HG03565 (cell line): ENCODE measurements around the gene IRF3.
A peak's percentile ranks its signal among the peaks of the same experiment; 100 is the strongest.
"Not testable (repeated sequence)": the region's sequence is repeated elsewhere in the genome, so short reads cannot be mapped to it uniquely, and the experiment has no call there.

ENCODE experiments used
- ATAC-seq: cut with Tn5 transposase; IDR thresholded peaks from one replicate; pipeline ENCODE4 v1.9.1; 2021; ENCODE audit warnings: mild to moderate bottlenecking, moderate library complexity; ENCODE audit not compliant: unreplicated experiment

Gene IRF3

GRCh38 chr19:49651029-49651819 is 14.4 kb downstream of the IRF3 start:
- ATAC-seq, result no peak

GRCh38 chr19:49646586-49646985 is 19.1 kb downstream of the IRF3 start:
- ATAC-seq, result no peak

- no peak for ATAC-seq
These were observed 19.7 kb downstream of the IRF3 start for GRCh38 chr19:49645995-49646394.

- ATAC-seq, result no peak
These were observed 20.1 kb downstream of the IRF3 start for GRCh38 chr19:49645592-49645991.

GRCh38 chr19:49643466-49643865 is 22.2 kb downstream of the IRF3 start:
- no peak for ATAC-seq

- ATAC-seq, result no peak
These were observed 23.1 kb downstream of the IRF3 start for GRCh38 chr19:49642492-49643035.

GRCh38 chr19:49641688-49642491 is 23.8 kb downstream of the IRF3 start, which contains the start of gene SCAF1:
TSS of gene SCAF1 (plus strand) at chr19:49642209. CDS start at chr19:49645027, 2,818 bp downstream.
- ATAC-seq, result peak; percentile 59

- ATAC-seq, result peak; percentile 60
These were observed 25.4 kb downstream of the IRF3 start, which contains the start of gene RRAS for GRCh38 chr19:49640113-49640898. TSS of gene RRAS (minus strand) at chr19:49640143. CDS start at chr19:49640098, 45 bp downstream.

- ATAC-seq, result no peak
These were observed 26.1 kb downstream of the IRF3 start for GRCh38 chr19:49639401-49640112.

GRCh38 chr19:49637821-49638738 is 27.6 kb downstream of the IRF3 start:
- no peak for ATAC-seq

- ATAC-seq, result no peak
These were observed 29.3 kb downstream of the IRF3 start for GRCh38 chr19:49636233-49636932.

- no peak for ATAC-seq
These were observed 30.0 kb downstream of the IRF3 start for GRCh38 chr19:49635530-49636232.

- not testable (repeated sequence) for ATAC-seq
These were observed 32.4 kb downstream of the IRF3 start for GRCh38 chr19:49633273-49633672.

- no peak for ATAC-seq
These were observed 33.1 kb downstream of the IRF3 start for GRCh38 chr19:49632576-49632975.

GRCh38 chr19:49631610-49632192 is 34.0 kb downstream of the IRF3 start:
- ATAC-seq, result no peak

- ATAC-seq, result no peak
These were observed 34.6 kb downstream of the IRF3 start for GRCh38 chr19:49631014-49631588.

- ATAC-seq, result no peak
These were observed 36.0 kb downstream of the IRF3 start for GRCh38 chr19:49629659-49630058.
